Measurements from ENCODE around the gene SLIT3. TPM values are rescaled to one million over a fixed set of nuclear protein-coding genes. Genes with fewer than 3 reads are reported as not detected.

Gene SLIT3
- total and polyA plus RNA-seq, 2 donors (not counting 3 experiments of a cell fraction or from before 2014, with no cell fraction given), result 0.90 to 1.0 TPM

DNA sequence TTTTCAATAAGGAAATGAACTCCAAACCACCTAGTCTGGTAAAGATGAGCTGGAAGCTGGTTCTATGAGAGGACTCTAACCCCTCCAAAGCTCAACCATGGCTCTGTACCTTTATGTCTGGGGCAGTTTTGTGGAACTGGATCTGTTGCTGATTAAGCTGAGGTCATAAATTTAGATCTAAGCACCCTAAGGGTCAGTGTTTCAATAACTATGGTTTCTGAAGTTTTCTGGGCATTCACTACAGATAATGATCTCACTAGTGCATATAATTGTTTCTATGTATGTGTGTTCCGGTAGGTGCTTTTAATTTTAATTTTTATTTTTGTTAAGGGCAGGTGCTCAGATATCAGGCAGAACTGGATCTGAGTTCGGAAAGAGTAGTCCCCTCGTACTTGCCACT is 463.1 kb downstream of the SLIT3 start:
- no peaks in the 10 kb centered on the region for H3K79me2 ChIP-seq (ENCODE audit: control insufficient read depth, insufficient read depth, low read length)
- no peaks in the 10 kb centered on the region for H3K27me3 ChIP-seq (ENCODE audit: control insufficient read depth in 2 of 2, insufficient read depth in 2 of 2, low read length in 2 of 2)
- no peak overlapping the region for H3K9ac ChIP-seq (replicated peaks; ENCODE audit: extremely low read depth, insufficient read depth, low read length)
- no peak for DNase-seq (ENCODE audit: low read depth, low spot score)
- POLR2A ChIA-PET, result no interaction called here
- CTCF ChIA-PET, result no interaction called here
- no peaks in the 10 kb centered on the region for H3K9me3 ChIP-seq (replicated peaks; ENCODE audit: control insufficient read depth, insufficient read depth, low read length)
- no TSS peak for BruUV-seq (replicated peaks)
- H3K4me1 ChIP-seq (ENCODE audit: control insufficient read depth, extremely low read depth, insufficient read depth, low read length), result no peaks in the 10 kb centered on the region
- no peak overlapping the region for H3K27ac ChIP-seq (ENCODE audit: insufficient read depth, low read depth, low read length)
- no peak overlapping the region for H3K4me3 ChIP-seq (replicated peaks in 1 of 3; ENCODE audit: insufficient read depth in 1 of 3, low read depth in 1 of 3, low read length in 3 of 3)
- no peak overlapping the region for H2AFZ ChIP-seq (ENCODE audit: low read depth, low read length)
- FAIRE-seq, result no peak
- no peaks in the 10 kb centered on the region for H4K20me1 ChIP-seq (replicated peaks; ENCODE audit: control insufficient read depth, extremely low read depth, insufficient read depth, low read length)
- no peak overlapping the region for H3K4me2 ChIP-seq (ENCODE audit: insufficient read depth, low read length)
- no peaks in the 10 kb centered on the region for H3K9me1 ChIP-seq (replicated peaks; ENCODE audit: control insufficient read depth, extremely low read depth, insufficient read depth, low read length)
- TF ChIP-seq POLR2AphosphoS5 (IDR thresholded peaks at IDR 0.05; ENCODE audit: insufficient read depth, low read depth, low read length) (no peak), EZH2 (IDR thresholded peaks at IDR 0.05; ENCODE audit: borderline replicate concordance, low read depth, low read length, severe bottlenecking) (no peak), POLR2A (IDR thresholded peaks at IDR 0.05; ENCODE audit: low read depth, low read length) (no peak), JUN (IDR thresholded peaks at IDR 0.05; ENCODE audit: borderline replicate concordance, insufficient read depth, insufficient read length, low read depth) (no peak), FOS (IDR thresholded peaks at IDR 0.05; ENCODE audit: borderline replicate concordance, insufficient read depth, low read length) (no peak), GATA2 (IDR thresholded peaks at IDR 0.05; ENCODE audit: insufficient read depth, insufficient read length, low read depth, low read length) (no peak), MYC (IDR thresholded peaks at IDR 0.05; ENCODE audit: low read depth, low read length) (no peak)
- TF ChIP-seq, protein P1, sequence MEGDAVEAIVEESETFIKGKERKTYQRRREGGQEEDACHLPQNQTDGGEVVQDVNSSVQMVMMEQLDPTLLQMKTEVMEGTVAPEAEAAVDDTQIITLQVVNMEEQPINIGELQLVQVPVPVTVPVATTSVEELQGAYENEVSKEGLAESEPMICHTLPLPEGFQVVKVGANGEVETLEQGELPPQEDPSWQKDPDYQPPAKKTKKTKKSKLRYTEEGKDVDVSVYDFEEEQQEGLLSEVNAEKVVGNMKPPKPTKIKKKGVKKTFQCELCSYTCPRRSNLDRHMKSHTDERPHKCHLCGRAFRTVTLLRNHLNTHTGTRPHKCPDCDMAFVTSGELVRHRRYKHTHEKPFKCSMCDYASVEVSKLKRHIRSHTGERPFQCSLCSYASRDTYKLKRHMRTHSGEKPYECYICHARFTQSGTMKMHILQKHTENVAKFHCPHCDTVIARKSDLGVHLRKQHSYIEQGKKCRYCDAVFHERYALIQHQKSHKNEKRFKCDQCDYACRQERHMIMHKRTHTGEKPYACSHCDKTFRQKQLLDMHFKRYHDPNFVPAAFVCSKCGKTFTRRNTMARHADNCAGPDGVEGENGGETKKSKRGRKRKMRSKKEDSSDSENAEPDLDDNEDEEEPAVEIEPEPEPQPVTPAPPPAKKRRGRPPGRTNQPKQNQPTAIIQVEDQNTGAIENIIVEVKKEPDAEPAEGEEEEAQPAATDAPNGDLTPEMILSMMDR (IDR thresholded peaks at IDR 0.05; ENCODE audit: extremely low read depth in 1 of 2, insufficient read depth in 1 of 2, low read depth in 1 of 2, low read length in 2 of 2), result no peak
- TF ChIP-seq, protein P2, sequence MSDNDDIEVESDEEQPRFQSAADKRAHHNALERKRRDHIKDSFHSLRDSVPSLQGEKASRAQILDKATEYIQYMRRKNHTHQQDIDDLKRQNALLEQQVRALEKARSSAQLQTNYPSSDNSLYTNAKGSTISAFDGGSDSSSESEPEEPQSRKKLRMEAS (IDR thresholded peaks at IDR 0.05; ENCODE audit: insufficient read depth, insufficient read length), result no peak
- H3K36me3 ChIP-seq (ENCODE audit: control insufficient read depth in 2 of 2, extremely low read depth in 1 of 2, insufficient read depth in 2 of 2, low read length in 2 of 2), result no peaks in the 10 kb centered on the region
- intact Hi-C loops (cut with micrococcal nuclease), result no loop called here
- dilution Hi-C loops (cut with MboI; ENCODE audit: extremely low pct_ligation_motif_present, low sequenced_read_pairs), result no loop called here
